ENCODE data around the gene TANGO6.
"Not testable (repeated sequence)": the region's sequence is repeated elsewhere in the genome, so short reads cannot be mapped to it uniquely, and the experiment has no call there.

TANGO6 gene

GRCh38 chr16:68980695-68981315 lies 137.5 kb downstream of the TANGO6 start:
- Histone ChIP-seq H3K9me3 (replicated peaks; ENCODE audit: low read length) (no peaks in the 10 kb centered on the region), H3K27me3 (ENCODE audit: control insufficient read depth, insufficient read depth, low read length) (no peaks in the 10 kb centered on the region), H3K4me3 (ENCODE audit: low read length) (no peak overlapping the region), H3K4me1 (ENCODE audit: control insufficient read depth, insufficient read depth, low read length) (peaks cover 2% of the 10 kb centered on the region), H3K4me2 (ENCODE audit: low read length) (no peak overlapping the region), H3K36me3 (ENCODE audit: insufficient read depth, low read length) (no peaks in the 10 kb centered on the region), H3K9ac (ENCODE audit: low read depth, low read length) (no peak overlapping the region)

- H3K36me3 ChIP-seq (ENCODE audit: insufficient read depth, low read length), result no peaks in the 10 kb centered on the region
- no peaks in the 10 kb centered on the region for H3K27me3 ChIP-seq (ENCODE audit: control insufficient read depth, insufficient read depth, low read length)
- H3K9me3 ChIP-seq (replicated peaks; ENCODE audit: low read length), result no peaks in the 10 kb centered on the region
- peaks cover 6% of the 10 kb centered on the region for H3K4me1 ChIP-seq (ENCODE audit: control insufficient read depth, insufficient read depth, low read length)
- H3K4me2 ChIP-seq (ENCODE audit: low read length), result no peak overlapping the region
- no peak overlapping the region for H3K9ac ChIP-seq (ENCODE audit: low read depth, low read length)
- H3K4me3 ChIP-seq (ENCODE audit: low read length), result no peak overlapping the region
Observed at GRCh38 chr16:68981971-68982370, 138.6 kb downstream of the TANGO6 start.

- Histone ChIP-seq H3K4me2 (ENCODE audit: low read length) (no peak overlapping the region), H3K36me3 (ENCODE audit: insufficient read depth, low read length) (no peaks in the 10 kb centered on the region), H3K27me3 (ENCODE audit: control insufficient read depth, insufficient read depth, low read length) (no peaks in the 10 kb centered on the region), H3K9me3 (replicated peaks; ENCODE audit: low read length) (no peaks in the 10 kb centered on the region), H3K4me3 (ENCODE audit: low read length) (no peak overlapping the region), H3K4me1 (ENCODE audit: control insufficient read depth, insufficient read depth, low read length) (peaks cover 6% of the 10 kb centered on the region), H3K9ac (ENCODE audit: low read depth, low read length) (no peak overlapping the region)
Observed at GRCh38 chr16:68984467-68984866, 141.1 kb downstream of the TANGO6 start.

- peaks cover 6% of the 10 kb centered on the region for H3K4me1 ChIP-seq (ENCODE audit: control insufficient read depth, insufficient read depth, low read length)
- H3K4me3 ChIP-seq (ENCODE audit: low read length), result no peak overlapping the region
- no peaks in the 10 kb centered on the region for H3K9me3 ChIP-seq (replicated peaks; ENCODE audit: low read length)
- H3K27me3 ChIP-seq (ENCODE audit: control insufficient read depth, insufficient read depth, low read length), result no peaks in the 10 kb centered on the region
- H3K4me2 ChIP-seq (ENCODE audit: low read length), result no peak overlapping the region
- no peaks in the 10 kb centered on the region for H3K36me3 ChIP-seq (ENCODE audit: insufficient read depth, low read length)
- no peak overlapping the region for H3K9ac ChIP-seq (ENCODE audit: low read depth, low read length)
Observed at GRCh38 chr16:68985268-68985667, 141.9 kb downstream of the TANGO6 start.

- Histone ChIP-seq H3K9ac (ENCODE audit: low read depth, low read length) (no peak overlapping the region), H3K4me2 (ENCODE audit: low read length) (no peak overlapping the region), H3K4me3 (ENCODE audit: low read length) (no peak overlapping the region)
Observed at GRCh38 chr16:68985855-68986254, 142.5 kb downstream of the TANGO6 start.

GRCh38 chr16:68987734-68988457 lies 144.6 kb downstream of the TANGO6 start:
- Histone ChIP-seq H3K9me3 (replicated peaks; ENCODE audit: low read length) (no peaks in the 10 kb centered on the region), H3K4me3 (ENCODE audit: low read length) (no peak overlapping the region), H3K9ac (ENCODE audit: low read depth, low read length) (no peak overlapping the region), H3K4me1 (ENCODE audit: control insufficient read depth, insufficient read depth, low read length) (peaks cover 17% of the 10 kb centered on the region), H3K27me3 (ENCODE audit: control insufficient read depth, insufficient read depth, low read length) (no peaks in the 10 kb centered on the region), H3K36me3 (ENCODE audit: insufficient read depth, low read length) (no peaks in the 10 kb centered on the region), H3K4me2 (ENCODE audit: low read length) (no peak overlapping the region)

More at GRCh38 chr16:68985855-68986254, 142.5 kb downstream of the TANGO6 start:
- Histone ChIP-seq H3K9me3 (replicated peaks; ENCODE audit: low read length) (no peaks in the 10 kb centered on the region), H3K4me1 (ENCODE audit: control insufficient read depth, insufficient read depth, low read length) (peaks cover 6% of the 10 kb centered on the region), H3K27me3 (ENCODE audit: control insufficient read depth, insufficient read depth, low read length) (no peaks in the 10 kb centered on the region), H3K36me3 (ENCODE audit: insufficient read depth, low read length) (no peaks in the 10 kb centered on the region)

- not testable (repeated sequence) for H3K9me3 ChIP-seq (replicated peaks; ENCODE audit: low read length); H3K9ac ChIP-seq (ENCODE audit: low read depth, low read length); H3K27me3 ChIP-seq (ENCODE audit: control insufficient read depth, insufficient read depth, low read length); H3K4me3 ChIP-seq (ENCODE audit: low read length); H3K4me2 ChIP-seq (ENCODE audit: low read length); H3K36me3 ChIP-seq (ENCODE audit: insufficient read depth, low read length)
- peaks cover 39% of the 10 kb centered on the region for H3K4me1 ChIP-seq (ENCODE audit: control insufficient read depth, insufficient read depth, low read length)
Observed at GRCh38 chr16:68990172-68990845, 147.0 kb downstream of the TANGO6 start.

GRCh38 chr16:68991075-68991474 lies 147.7 kb downstream of the TANGO6 start:
- Histone ChIP-seq H3K36me3 (ENCODE audit: insufficient read depth, low read length) (no peaks in the 10 kb centered on the region), H3K9me3 (replicated peaks; ENCODE audit: low read length) (no peaks in the 10 kb centered on the region), H3K4me1 (ENCODE audit: control insufficient read depth, insufficient read depth, low read length) (peaks cover 37% of the 10 kb centered on the region), H3K27me3 (ENCODE audit: control insufficient read depth, insufficient read depth, low read length) (no peaks in the 10 kb centered on the region), H3K9ac (ENCODE audit: low read depth, low read length) (no peak overlapping the region), H3K4me3 (ENCODE audit: low read length) (no peak overlapping the region), H3K4me2 (ENCODE audit: low read length) (no peak overlapping the region)

- H3K4me2 ChIP-seq (ENCODE audit: low read length), result peak overlapping the region; percentile 24
- peak overlapping the region; percentile 4 for H3K9ac ChIP-seq (ENCODE audit: low read depth, low read length)
- H3K9me3 ChIP-seq (replicated peaks; ENCODE audit: low read length), result no peaks in the 10 kb centered on the region
- H3K36me3 ChIP-seq (ENCODE audit: insufficient read depth, low read length), result no peaks in the 10 kb centered on the region
- peaks cover 36% of the 10 kb centered on the region for H3K4me1 ChIP-seq (ENCODE audit: control insufficient read depth, insufficient read depth, low read length)
- no peaks in the 10 kb centered on the region for H3K27me3 ChIP-seq (ENCODE audit: control insufficient read depth, insufficient read depth, low read length)
- H3K4me3 ChIP-seq (ENCODE audit: low read length), result no peak overlapping the region
Observed at GRCh38 chr16:68992521-68992920, 149.2 kb downstream of the TANGO6 start.

- H3K9ac ChIP-seq (ENCODE audit: low read depth, low read length), result peak overlapping the region; percentile 10
Observed at GRCh38 chr16:68993456-68993855, 150.1 kb downstream of the TANGO6 start.

GRCh38 chr16:68993885-68994284 lies 150.6 kb downstream of the TANGO6 start:
- H3K27me3 ChIP-seq (ENCODE audit: control insufficient read depth, insufficient read depth, low read length), result no peaks in the 10 kb centered on the region
- H3K9ac ChIP-seq (ENCODE audit: low read depth, low read length), result peak overlapping the region; percentile 61
- H3K4me3 ChIP-seq (ENCODE audit: low read length), result peak overlapping the region; percentile 17
- no peaks in the 10 kb centered on the region for H3K9me3 ChIP-seq (replicated peaks; ENCODE audit: low read length)
- peak overlapping the region; percentile 67 for H3K4me2 ChIP-seq (ENCODE audit: low read length)
- peaks cover 36% of the 10 kb centered on the region for H3K4me1 ChIP-seq (ENCODE audit: control insufficient read depth, insufficient read depth, low read length)
- H3K36me3 ChIP-seq (ENCODE audit: insufficient read depth, low read length), result no peaks in the 10 kb centered on the region

More at GRCh38 chr16:68993456-68993855, 150.1 kb downstream of the TANGO6 start:
- H3K9me3 ChIP-seq (replicated peaks; ENCODE audit: low read length), result no peaks in the 10 kb centered on the region
- H3K4me3 ChIP-seq (ENCODE audit: low read length), result no peak overlapping the region
- no peaks in the 10 kb centered on the region for H3K36me3 ChIP-seq (ENCODE audit: insufficient read depth, low read length)
- H3K4me2 ChIP-seq (ENCODE audit: low read length), result peak overlapping the region; percentile 67
- no peaks in the 10 kb centered on the region for H3K27me3 ChIP-seq (ENCODE audit: control insufficient read depth, insufficient read depth, low read length)
- H3K4me1 ChIP-seq (ENCODE audit: control insufficient read depth, insufficient read depth, low read length), result peaks cover 36% of the 10 kb centered on the region
